ENCODE measurements around the gene PMEPA1.

DNA sequence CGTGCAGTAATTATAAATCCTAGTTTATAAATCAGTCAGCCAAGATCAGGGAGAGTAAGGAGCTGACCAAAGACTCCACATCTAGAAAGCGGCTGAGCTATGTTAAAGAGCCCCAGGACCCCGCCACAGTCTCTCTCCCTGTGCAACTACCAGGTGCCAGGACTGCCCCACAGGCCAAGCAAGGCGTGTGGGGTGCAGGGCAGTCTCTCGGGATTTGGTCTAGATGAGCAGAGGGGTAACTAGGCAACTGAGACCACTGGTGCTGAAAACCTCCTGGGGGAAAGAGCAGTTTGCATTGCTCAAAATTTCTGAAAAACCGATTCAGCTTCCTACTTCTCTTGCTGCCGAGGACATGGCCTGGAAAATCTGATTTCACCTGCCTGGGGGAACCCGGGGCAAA lies 10.4 kb downstream of the PMEPA1 start:
- TF ChIP-seq CTCF (conservative IDR thresholded peaks at IDR 0.05; ENCODE audit: low read length) = no peak
- no peak for TF ChIP-seq EZH2phosphoT487 (IDR thresholded peaks at IDR 0.05; ENCODE audit: borderline replicate concordance, low read depth, low read length)

Measured in OCI-LY7 (cell line).